GM18870 (cell line): ENCODE measurements around the gene SDSL.

ENCODE experiments used
- ATAC-seq: cut with Tn5 transposase; IDR thresholded peaks from one replicate; pipeline ENCODE4 v1.9.1; 2021; ENCODE audit warnings: moderate library complexity; ENCODE audit not compliant: unreplicated experiment

SDSL gene

GRCh38 chr12:113443030-113443539 is 20.9 kb downstream of the SDSL start:
- ATAC-seq = no peak

DNA sequence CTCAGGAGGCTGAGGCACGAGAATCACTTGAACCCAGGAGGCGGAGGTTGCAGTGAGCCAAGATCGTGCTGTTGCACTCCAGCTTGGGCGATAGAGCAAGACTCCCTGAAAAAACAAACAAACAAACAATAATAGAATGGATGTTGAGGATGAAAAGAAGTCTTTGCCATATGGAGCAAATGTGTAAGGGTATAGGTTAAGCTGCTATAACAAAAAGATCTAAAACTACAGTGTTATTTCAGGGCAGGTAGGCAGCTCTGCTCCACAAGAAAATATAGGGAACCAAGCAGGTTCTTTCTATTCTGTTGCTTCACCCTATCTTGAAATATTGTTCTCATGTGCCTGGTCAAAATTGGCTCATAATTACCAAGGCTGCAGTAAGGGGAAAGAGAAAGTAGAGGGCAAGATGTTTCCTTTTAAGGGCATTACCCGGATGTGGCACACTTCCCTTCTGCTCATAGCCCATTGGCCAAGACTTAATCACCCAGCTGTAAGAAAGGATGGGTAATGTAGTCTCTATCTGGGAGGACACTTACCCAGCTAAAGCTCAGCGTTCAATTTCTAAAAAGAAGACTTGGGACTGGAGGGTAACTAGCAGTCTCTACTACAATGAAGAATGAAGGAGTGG is 23.5 kb downstream of the SDSL start:
- no peak for ATAC-seq

DNA sequence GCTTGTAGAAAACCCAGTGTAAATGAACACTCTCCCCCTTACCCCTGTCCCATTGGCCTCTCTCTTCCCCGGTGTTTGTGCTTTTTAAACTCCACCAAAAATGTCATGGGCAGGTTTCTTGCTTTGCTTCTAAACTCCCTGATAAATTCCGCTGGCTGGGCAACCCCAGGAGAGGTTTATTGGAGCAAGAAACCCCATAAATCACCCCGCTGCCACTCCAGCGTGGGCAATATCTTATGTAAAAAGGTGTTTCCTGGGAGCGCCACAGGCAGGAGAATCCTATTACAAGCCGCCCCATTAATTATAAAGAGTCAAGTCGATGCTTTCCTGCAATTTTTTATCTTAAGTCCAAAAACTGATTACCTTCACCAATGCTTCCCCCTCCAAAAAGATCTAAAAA is 26.7 kb downstream of the SDSL start:
- ATAC-seq = no peak

GRCh38 chr12:113449299-113449698 is 27.1 kb downstream of the SDSL start:
- no peak for ATAC-seq

- no peak for ATAC-seq
Observed at GRCh38 chr12:113449839-113450238, 27.7 kb downstream of the SDSL start.

DNA sequence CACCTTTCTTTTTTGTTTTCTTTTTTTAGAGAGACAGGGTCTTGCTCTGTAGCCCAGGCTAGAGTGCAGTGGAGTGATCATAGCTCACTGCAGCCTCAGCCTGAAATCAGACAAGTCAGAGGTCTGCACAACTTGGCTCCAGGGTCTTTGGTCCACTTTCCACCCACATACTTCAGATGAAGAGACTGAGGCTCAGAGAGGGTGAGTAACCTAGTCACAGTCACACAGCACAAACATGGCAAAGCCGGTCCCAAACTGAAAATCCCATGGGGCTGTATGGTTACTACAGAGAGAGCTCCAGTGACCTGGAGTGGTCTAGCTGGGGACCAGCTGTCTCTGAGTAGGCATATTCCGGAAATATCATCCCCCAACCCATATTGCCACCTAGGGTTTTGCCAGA is 30.3 kb downstream of the SDSL start:
- ATAC-seq = no peak

GRCh38 chr12:113453330-113453729 is 31.1 kb downstream of the SDSL start:
- no peak for ATAC-seq

DNA sequence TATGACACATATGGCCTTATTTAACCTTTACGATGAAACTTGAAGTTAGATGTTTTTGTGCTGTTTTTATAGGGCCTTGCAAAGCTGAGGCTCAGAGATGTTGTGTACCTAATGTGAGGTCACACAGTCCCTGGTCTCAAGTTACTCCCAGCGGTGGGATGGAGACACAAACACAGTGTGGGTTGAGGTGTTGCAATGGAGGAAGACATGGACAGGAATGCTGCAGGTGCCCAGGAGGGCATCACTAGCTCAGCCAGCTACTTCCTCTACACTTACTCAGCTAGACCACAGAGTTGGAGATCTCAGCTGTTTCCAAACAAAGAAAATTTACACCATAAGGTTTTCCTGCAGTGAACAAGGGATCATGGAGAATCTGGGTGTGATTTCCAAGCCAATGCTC is 34.0 kb downstream of the SDSL start:
- ATAC-seq = no peak

DNA sequence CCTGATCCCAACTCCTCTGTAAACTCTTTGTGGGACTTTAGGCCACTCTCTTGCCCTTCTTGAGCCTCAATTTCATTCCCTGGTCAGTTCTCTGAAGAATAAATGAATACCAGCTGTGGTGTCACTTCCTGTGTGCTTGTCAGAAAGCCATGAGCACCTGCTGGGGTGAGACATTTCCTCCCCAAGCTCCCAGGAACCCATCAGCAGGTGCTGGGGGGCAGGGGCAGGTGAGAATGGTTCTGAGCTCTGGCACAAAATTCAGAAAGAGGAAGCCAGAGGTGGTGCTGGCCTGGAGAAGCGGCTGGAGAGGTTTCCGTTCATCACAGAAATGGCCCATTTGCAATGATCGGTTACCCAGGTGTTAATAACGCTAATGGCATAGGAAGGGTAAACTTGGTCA is 34.6 kb downstream of the SDSL start:
- no peak for ATAC-seq

GRCh38 chr12:113457185-113457584 is 35.0 kb downstream of the SDSL start:
- ATAC-seq = no peak

DNA sequence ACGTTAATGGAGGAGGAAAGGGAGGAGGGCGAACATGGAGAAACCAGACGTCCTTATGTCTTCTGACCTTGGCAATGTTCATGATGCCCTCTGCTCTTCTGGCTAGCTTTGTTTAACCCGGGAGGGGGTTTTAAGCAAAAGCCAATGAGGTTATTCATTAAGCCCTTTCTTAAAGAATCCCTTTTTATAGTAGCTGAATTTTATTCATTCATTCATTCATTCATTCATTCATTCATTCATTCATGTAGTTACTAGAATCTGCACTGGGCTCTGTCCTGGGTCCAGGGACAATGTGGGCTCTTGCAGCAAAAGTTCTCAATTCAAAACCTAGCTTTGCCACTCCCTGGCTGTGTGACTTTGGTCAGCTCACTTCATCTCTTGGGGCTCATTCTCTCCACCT is 35.5 kb downstream of the SDSL start:
- ATAC-seq = no peak

- ATAC-seq = no peak
Observed at GRCh38 chr12:113459981-113460380, 37.8 kb downstream of the SDSL start.

DNA sequence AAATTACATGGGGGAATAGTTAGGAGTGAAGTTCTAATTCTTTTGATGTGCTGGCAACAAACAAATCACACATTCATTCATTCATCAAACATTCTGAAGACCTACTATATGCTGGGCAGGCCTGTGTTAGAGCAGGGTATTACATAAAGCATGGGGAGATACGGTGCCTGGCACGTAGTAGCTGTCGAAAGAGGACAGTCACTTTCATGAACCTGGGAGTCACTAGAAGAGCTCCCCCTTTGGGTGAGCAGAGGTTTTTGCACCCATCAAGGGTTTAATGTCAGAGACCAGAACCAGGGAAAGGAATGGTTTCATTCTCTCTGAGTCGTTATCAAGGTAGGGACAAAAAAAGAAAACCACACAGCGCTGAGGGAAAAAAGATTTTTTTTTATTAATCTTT is 39.5 kb downstream of the SDSL start:
- no peak for ATAC-seq

DNA sequence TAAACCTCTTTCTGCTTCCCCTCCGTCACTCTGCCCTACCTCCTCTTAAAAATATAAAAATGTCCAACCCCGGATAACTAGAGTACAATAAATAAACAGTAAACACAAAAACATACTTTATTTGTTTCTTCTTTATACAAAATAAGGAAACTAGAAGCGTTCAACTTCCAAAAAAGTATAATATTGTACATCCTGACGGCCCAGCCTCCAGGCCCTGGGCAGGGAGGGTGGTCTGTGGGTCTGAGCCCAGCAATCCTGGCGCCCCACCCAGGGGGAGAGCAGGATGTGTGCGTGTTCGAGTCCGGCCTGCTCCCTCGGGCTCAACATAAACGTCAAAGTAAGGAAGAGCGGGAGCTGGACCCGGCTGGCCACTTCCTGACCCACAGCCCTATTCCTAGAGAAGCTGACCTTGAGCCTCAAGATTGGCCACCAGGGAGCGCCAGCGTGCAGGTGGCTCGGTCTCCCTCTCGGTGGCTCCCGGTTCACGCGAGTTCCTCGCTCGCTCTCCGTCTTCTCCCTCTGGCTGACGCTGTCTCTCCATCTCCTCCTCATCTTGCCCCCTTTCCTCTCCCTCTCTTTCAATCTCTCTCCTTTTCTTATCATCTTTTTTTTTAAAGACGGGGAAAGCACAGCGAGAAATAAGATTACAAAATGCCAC is 40.1 kb downstream of the SDSL start:
- no peak for ATAC-seq

GRCh38 chr12:113462998-113463745 is 41.0 kb downstream of the SDSL start:
- ATAC-seq = no peak

DNA sequence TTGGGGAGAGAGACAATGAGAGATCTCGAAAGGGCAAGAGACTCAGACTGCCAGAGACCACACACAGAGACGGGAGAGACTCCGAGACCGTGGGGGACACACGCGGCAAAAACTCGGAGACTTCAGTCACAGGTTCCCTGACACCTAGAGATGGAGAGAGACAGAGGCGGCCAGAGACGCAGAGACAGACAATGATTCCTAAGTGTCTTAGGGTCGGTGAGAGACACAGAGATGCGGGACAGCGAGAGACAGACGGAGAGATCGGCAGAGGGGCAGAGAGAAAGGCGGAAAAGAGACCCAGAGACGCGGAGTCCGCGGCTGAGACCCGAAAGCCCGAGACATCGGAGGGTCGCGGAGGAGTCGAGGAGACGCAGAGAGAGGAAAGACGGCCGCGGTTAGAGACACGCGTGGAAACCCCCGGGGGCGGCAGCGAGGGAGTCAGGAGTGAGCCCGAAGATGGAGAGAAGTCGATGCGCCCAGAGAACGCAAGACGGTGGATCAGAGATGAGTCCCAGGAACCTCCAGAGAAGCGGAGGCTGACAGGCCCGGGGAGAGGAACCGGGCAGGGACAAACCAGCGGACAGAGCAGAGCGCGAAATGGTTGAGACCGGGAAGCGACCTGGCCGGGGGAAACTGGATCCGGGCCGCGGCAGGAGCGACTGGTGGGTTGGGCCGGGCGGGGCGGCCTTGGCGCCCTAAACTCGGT is 41.7 kb downstream of the SDSL start:
- ATAC-seq = no peak

DNA sequence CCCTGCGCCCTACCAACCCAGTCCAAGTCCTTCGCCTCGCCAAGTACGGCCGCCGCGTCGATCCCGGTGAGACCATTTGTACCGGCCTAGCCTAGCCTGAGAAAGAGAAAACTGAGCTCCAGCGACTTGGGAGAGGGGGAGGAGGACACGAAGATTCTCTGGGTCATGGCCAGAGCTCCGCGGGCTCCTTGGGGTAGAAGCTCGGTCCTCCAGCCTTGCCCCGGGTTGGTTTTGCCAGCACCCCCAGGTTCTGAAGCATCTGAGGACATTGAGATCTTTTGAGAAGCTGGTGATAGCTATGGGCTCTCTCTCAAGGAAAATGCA is 42.2 kb downstream of the SDSL start:
- ATAC-seq = no peak

GRCh38 chr12:113464852-113465719 is 42.9 kb downstream of the SDSL start:
- no peak for ATAC-seq

DNA sequence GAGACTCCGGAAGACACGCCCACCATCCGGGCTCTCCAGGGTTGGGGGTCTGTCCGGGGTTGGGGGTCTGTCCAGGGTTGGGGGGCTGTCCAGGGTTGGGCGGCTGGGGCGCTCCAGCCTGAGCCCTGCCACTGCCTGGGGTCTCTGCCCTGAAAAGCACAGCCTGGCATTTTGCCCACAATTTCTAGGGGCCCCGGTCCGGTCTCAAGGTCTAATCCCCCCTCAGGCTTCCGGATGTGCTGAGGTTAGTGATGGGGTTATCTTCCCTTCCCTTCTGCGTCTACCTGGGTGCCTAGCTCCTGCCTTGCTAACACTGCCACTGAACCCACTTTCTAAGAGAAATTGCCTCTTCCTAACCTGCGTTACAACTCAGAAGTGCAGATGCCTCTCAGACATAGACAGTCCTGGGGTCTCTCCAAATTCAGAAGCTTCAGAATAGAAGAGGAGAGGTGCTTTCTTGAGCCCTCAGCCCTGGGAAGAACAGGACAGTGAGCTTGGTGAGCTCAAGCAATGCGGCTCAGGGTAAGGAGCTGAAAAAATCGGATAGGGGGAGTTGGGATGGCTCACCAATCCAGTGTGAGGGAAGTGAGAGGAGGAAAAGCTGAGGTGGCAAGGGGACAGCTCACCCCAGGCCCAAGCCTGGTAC is 43.8 kb downstream of the SDSL start:
- no peak for ATAC-seq

- ATAC-seq = no peak
Observed at GRCh38 chr12:113466454-113467141, 44.4 kb downstream of the SDSL start.
